HL-60/S4 treated with retinoic acid at 250 ng/mL for 4 days and 3 days (cell line): ENCODE measurements around the gene IGSF21.

Experiments used
- in situ Hi-C: fragments of 300-500 bp; cut with MboI; formaldehyde crosslinking; loops from 2 replicates; pipeline ENCODE4 v1.7.0; 2022; ENCODE audit warnings: low sequenced_read_pairs

Gene IGSF21

GRCh38 chr1:18390953-18391352, 283.4 kb downstream of the IGSF21 start:
- in situ Hi-C loops: no loop called here

GRCh38 chr1:18394563-18395156, 287.1 kb downstream of the IGSF21 start:
- in situ Hi-C loops: no loop called here

GRCh38 chr1:18396247-18396980, 288.8 kb downstream of the IGSF21 start:
- in situ Hi-C loops: no loop called here

- in situ Hi-C loops: no loop called here
Observed at GRCh38 chr1:18397641-18398040, 290.0 kb downstream of the IGSF21 start.

- in situ Hi-C loops: no loop called here
Observed at GRCh38 chr1:18398791-18399530, 291.4 kb downstream of the IGSF21 start.

- in situ Hi-C loops: no loop called here
Observed at GRCh38 chr1:18400347-18401102, 292.9 kb downstream of the IGSF21 start.

GRCh38 chr1:18401921-18402320, 294.3 kb downstream of the IGSF21 start:
- in situ Hi-C loops: no loop called here

- in situ Hi-C loops: no loop called here
Observed at GRCh38 chr1:18404460-18404859, 296.9 kb downstream of the IGSF21 start.

- in situ Hi-C loops: no loop called here
Observed at GRCh38 chr1:18407166-18408045, 299.8 kb downstream of the IGSF21 start.

- in situ Hi-C loops: no loop called here
Observed at GRCh38 chr1:18408656-18409370, 301.2 kb downstream of the IGSF21 start.

- in situ Hi-C loops: no loop called here
Observed at GRCh38 chr1:18409609-18410237, 302.1 kb downstream of the IGSF21 start.

- in situ Hi-C loops: no loop called here
Observed at GRCh38 chr1:18410407-18410806, 302.8 kb downstream of the IGSF21 start.

GRCh38 chr1:18411321-18411720, 303.7 kb downstream of the IGSF21 start:
- in situ Hi-C loops: no loop called here

- in situ Hi-C loops: no loop called here
Observed at GRCh38 chr1:18411820-18412641, 304.4 kb downstream of the IGSF21 start.

GRCh38 chr1:18412882-18413353, 305.3 kb downstream of the IGSF21 start:
- in situ Hi-C loops: no loop called here

GRCh38 chr1:18413541-18414305, 306.1 kb downstream of the IGSF21 start:
- in situ Hi-C loops: no loop called here

- in situ Hi-C loops: no loop called here
Observed at GRCh38 chr1:18414321-18414720, 306.7 kb downstream of the IGSF21 start.
